ENCODE measurements around the gene NYAP1. TPM values are rescaled to one million over a fixed set of nuclear protein-coding genes. Genes with fewer than 3 reads are reported as not detected.
"Not testable (repeated sequence)": the region's sequence is repeated elsewhere in the genome, so short reads cannot be mapped to it uniquely, and the experiment has no call there.

The NYAP1 gene
- total and polyA plus RNA-seq, 3 donors from 2014 or later = 15.7 to 27.3 (median 24.7) TPM

DNA sequence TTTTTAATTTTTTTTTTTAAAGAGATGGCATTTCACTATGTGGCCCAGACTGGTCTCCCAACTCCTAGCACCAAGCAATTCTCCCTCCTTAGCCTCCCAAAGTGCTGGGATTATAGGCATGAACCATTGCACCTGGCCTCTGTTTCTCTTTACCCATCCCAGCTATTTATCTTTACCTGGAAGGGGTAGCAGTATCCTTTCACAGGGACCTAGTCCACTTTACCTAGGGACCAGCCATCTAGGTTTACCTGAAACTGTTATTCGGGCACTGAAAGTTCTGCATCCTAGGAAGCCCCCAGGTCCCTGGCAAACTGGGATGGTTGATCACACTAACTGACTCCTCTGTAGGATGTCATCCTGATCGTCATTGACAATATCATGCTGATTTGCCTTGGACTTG is 33.6 kb downstream of the NYAP1 start:
- TF ChIP-seq POLR2A (IDR thresholded peaks at IDR 0.05) (no peak), CTCF (IDR thresholded peaks at IDR 0.05) (no peak)
- Histone ChIP-seq H3K27me3 (no peaks in the 10 kb centered on the region), H3K27ac (no peak overlapping the region), H3K4me3 (no peak overlapping the region), H3K4me1 (peaks cover 7% of the 10 kb centered on the region), H3K36me3 (ENCODE audit: low read depth, missing control alignments) (no peaks in the 10 kb centered on the region), H3K9me3 (no peaks in the 10 kb centered on the region)
- DNase-seq = no peak
- intact Hi-C loops (cut with DNase I; ENCODE audit: low total_unique reads) = no loop called here
- 71 to 79% methylated on average over 2 of the region's 2 CpGs for WGBS, 2 donors

DNA sequence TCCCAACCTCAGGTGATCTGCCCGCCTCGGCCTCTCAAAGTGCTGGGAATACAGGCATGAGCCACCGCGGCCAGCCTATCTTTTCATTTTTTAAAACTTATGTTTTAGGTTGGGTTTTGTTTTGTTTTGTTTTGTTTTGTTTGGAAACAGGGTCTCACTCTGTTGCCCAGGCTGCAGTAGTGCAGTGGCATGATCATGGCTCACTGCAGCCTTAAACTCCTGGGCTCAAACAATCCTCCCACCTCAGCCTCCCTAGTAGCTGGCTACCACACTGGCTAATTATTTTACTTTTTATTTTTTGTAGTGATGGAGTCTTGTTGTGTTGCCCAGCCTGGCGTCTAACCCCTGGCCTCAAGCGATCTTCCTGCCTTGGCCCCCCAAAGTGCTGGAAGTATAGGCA is 35.9 kb downstream of the NYAP1 start:
- Histone ChIP-seq H3K27ac (no peak overlapping the region), H3K36me3 (ENCODE audit: low read depth, missing control alignments) (no peaks in the 10 kb centered on the region), H3K9me3 (no peaks in the 10 kb centered on the region), H3K4me3 (no peak overlapping the region), H3K4me1 (peaks cover 9% of the 10 kb centered on the region), H3K27me3 (no peaks in the 10 kb centered on the region)
- 93% methylated on average over 6 of the region's 6 CpGs for WGBS, 2 donors
- TF ChIP-seq CTCF (IDR thresholded peaks at IDR 0.05) = no peak
- TF ChIP-seq POLR2A (IDR thresholded peaks at IDR 0.05) = no peak
- intact Hi-C loops (cut with DNase I; ENCODE audit: low total_unique reads) = no loop called here
- no peak for DNase-seq

- H3K36me3 ChIP-seq (ENCODE audit: low read depth, missing control alignments) = no peaks in the 10 kb centered on the region
- peaks cover 10% of the 10 kb centered on the region for H3K4me1 ChIP-seq
- no peak for DNase-seq
- H3K27ac ChIP-seq = no peak overlapping the region
- H3K9me3 ChIP-seq = no peaks in the 10 kb centered on the region
- no peak for TF ChIP-seq POLR2A (IDR thresholded peaks at IDR 0.05)
- TF ChIP-seq CTCF (IDR thresholded peaks at IDR 0.05) = no peak
- 50 to 54% methylated on average over 1 of the region's 1 CpG for WGBS, 2 donors
- no peak overlapping the region for H3K4me3 ChIP-seq
- no peaks in the 10 kb centered on the region for H3K27me3 ChIP-seq
- intact Hi-C loops (cut with DNase I; ENCODE audit: low total_unique reads) = no loop called here
Measured at GRCh38 chr7:100520138-100520537, 36.4 kb downstream of the NYAP1 start.

GRCh38 chr7:100521076-100521475 is 37.3 kb downstream of the NYAP1 start:
- TF ChIP-seq CTCF (IDR thresholded peaks at IDR 0.05) (no peak), POLR2A (IDR thresholded peaks at IDR 0.05) (no peak)
- intact Hi-C loops (cut with DNase I; ENCODE audit: low total_unique reads) = no loop called here
- H3K4me1 ChIP-seq = peaks cover 3% of the 10 kb centered on the region

GRCh38 chr7:100521909-100522593 is 38.3 kb downstream of the NYAP1 start:
- H3K4me1 ChIP-seq; H3K9me3 ChIP-seq; H3K27me3 ChIP-seq; H3K36me3 ChIP-seq (ENCODE audit: low read depth, missing control alignments); H3K27ac ChIP-seq; intact Hi-C loops (cut with DNase I; ENCODE audit: low total_unique reads); H3K4me3 ChIP-seq; DNase-seq: not testable (repeated sequence)
- WGBS, 2 donors = 78 to 80% methylated on average over 2 of the region's 3 CpGs

More at GRCh38 chr7:100521076-100521475, 37.3 kb downstream of the NYAP1 start:
- no peak overlapping the region for H3K4me3 ChIP-seq
- no peak overlapping the region for H3K27ac ChIP-seq
- DNase-seq = no peak
- H3K27me3 ChIP-seq = no peaks in the 10 kb centered on the region
- no peaks in the 10 kb centered on the region for H3K9me3 ChIP-seq
- WGBS, 2 donors = 95 to 98% methylated on average over 2 of the region's 2 CpGs
- no peaks in the 10 kb centered on the region for H3K36me3 ChIP-seq (ENCODE audit: low read depth, missing control alignments)

- H3K36me3 ChIP-seq (ENCODE audit: low read depth, missing control alignments); H3K4me1 ChIP-seq; H3K9me3 ChIP-seq; H3K27ac ChIP-seq; intact Hi-C loops (cut with DNase I; ENCODE audit: low total_unique reads); DNase-seq; H3K27me3 ChIP-seq: not testable (repeated sequence)
- no CpG with 5 or more reads among the region's 34 CpGs for WGBS, 2 donors
- H3K4me3 ChIP-seq = peak overlapping the region in 1 of 2 donors; percentile 34
Measured at GRCh38 chr7:100523192-100523591, 39.5 kb downstream of the NYAP1 start.

- intact Hi-C loops (cut with DNase I; ENCODE audit: low total_unique reads); H3K27ac ChIP-seq; H3K36me3 ChIP-seq (ENCODE audit: low read depth, missing control alignments); H3K27me3 ChIP-seq; H3K4me1 ChIP-seq; H3K9me3 ChIP-seq; H3K4me3 ChIP-seq; DNase-seq: not testable (repeated sequence)
- 85% methylated on average over 12 of the region's 12 CpGs for WGBS, 2 donors
Measured at GRCh38 chr7:100528108-100528866, 44.6 kb downstream of the NYAP1 start.
